HG02678 (cell line): ENCODE data around the gene GFI1B.

Experiments used
- ATAC-seq: cut with Tn5 transposase; IDR thresholded peaks from one replicate; pipeline ENCODE4 v1.9.1; 2021; ENCODE audit warnings: mild to moderate bottlenecking, moderate library complexity; ENCODE audit not compliant: unreplicated experiment

The GFI1B gene

GRCh38 chr9:132978451-132979131 is at the start of gene GFI1B:
GFI1B (plus strand) TSS chr9:132978694; CDS start chr9:132986679, 7,985 bp downstream.
- no peak for ATAC-seq

GRCh38 chr9:132931178-132931735 is 47.2 kb upstream of the GFI1B start:
- no peak for ATAC-seq

- ATAC-seq, result no peak
Observed at GRCh38 chr9:132935026-132935425, 43.5 kb upstream of the GFI1B start.

- ATAC-seq, result no peak
Observed at GRCh38 chr9:132937463-132937901, 41.0 kb upstream of the GFI1B start.

- ATAC-seq, result no peak
Observed at GRCh38 chr9:132939169-132939568, 39.3 kb upstream of the GFI1B start.

- ATAC-seq, result no peak
Observed at GRCh38 chr9:132942541-132943182, 35.8 kb upstream of the GFI1B start.

- ATAC-seq, result peak; percentile 2
Observed at GRCh38 chr9:132943651-132944293, 34.7 kb upstream of the GFI1B start.

- ATAC-seq, result peak; percentile 73
Observed at GRCh38 chr9:132944294-132945185, 34.0 kb upstream of the GFI1B start, which contains the start of gene TSC1. TSC1 (minus strand) TSS chr9:132944616; CDS start chr9:132928872, 15,744 bp downstream.

- no peak for ATAC-seq
Observed at GRCh38 chr9:132945186-132946130, 33.0 kb upstream of the GFI1B start.

GRCh38 chr9:132946211-132946610 is 32.3 kb upstream of the GFI1B start:
- ATAC-seq, result no peak

- ATAC-seq, result no peak
Observed at GRCh38 chr9:132946631-132947295, 31.7 kb upstream of the GFI1B start.

GRCh38 chr9:132947756-132948155 is 30.7 kb upstream of the GFI1B start:
- no peak for ATAC-seq

- ATAC-seq, result no peak
Observed at GRCh38 chr9:132948482-132949050, 29.9 kb upstream of the GFI1B start.

- ATAC-seq, result no peak
Observed at GRCh38 chr9:132949709-132950108, 28.8 kb upstream of the GFI1B start.

GRCh38 chr9:132955123-132955522 is 23.4 kb upstream of the GFI1B start:
- no peak for ATAC-seq

GRCh38 chr9:132955768-132956167 is 22.7 kb upstream of the GFI1B start:
- no peak for ATAC-seq

- ATAC-seq, result no peak
Observed at GRCh38 chr9:132957805-132958204, 20.7 kb upstream of the GFI1B start.

GRCh38 chr9:132961002-132961401 is 17.5 kb upstream of the GFI1B start:
- no peak for ATAC-seq

GRCh38 chr9:132965478-132965877 is 13.0 kb upstream of the GFI1B start:
- ATAC-seq, result no peak
